Activated T-helper 1 cell treated with anti-CD3 and anti-CD28 coated beads, Interleukin-12 subunit alpha, Interleukin-12 subunit beta, Interleukin-2, Interleukin-4 antibody, amounts not matched to agents 30 ng/mL and 10 ng/mL and 1 ng/mL, durations not matched to agents 14 hours and 24 hours and 36 hours (primary cell): ENCODE measurements around the gene TMEM144. TPM values are rescaled to one million over a fixed set of nuclear protein-coding genes. Genes with fewer than 3 reads are reported as not detected.
A peak's percentile ranks its signal among the peaks of the same experiment; 100 is the strongest.

Source experiments
- DNase-seq: peaks from one replicate; pipeline ENCODE4 v3.0.0; 2021; ENCODE audit warnings: low spot score
- H3K27ac Mint-ChIP-seq: one replicate; pipeline ENCODE4 v1.8.0; 2021; ENCODE audit warnings: mild to moderate bottlenecking, mixed read lengths
- H3K27me3 Mint-ChIP-seq: one replicate; pipeline ENCODE4 v1.8.0; 2022; ENCODE audit warnings: mild to moderate bottlenecking, moderate library complexity, mixed read lengths; ENCODE audit not compliant: insufficient read depth
- H3K36me3 Mint-ChIP-seq: one replicate; pipeline ENCODE4 v1.8.0; 2021; ENCODE audit warnings: low read depth, mixed read lengths
- H3K4me1 Mint-ChIP-seq: one replicate; pipeline ENCODE4 v1.8.0; 2021; ENCODE audit warnings: low read depth, mixed read lengths
- H3K4me3 Mint-ChIP-seq: one replicate; pipeline ENCODE4 v1.8.0; 2021; ENCODE audit warnings: mild to moderate bottlenecking, moderate library complexity, mixed read lengths
- H3K9me3 Mint-ChIP-seq: one replicate; pipeline ENCODE4 v1.8.0; 2021; ENCODE audit warnings: mixed read lengths
- intact Hi-C: fragments of 100-400 bp; cut with micrococcal nuclease; formaldehyde crosslinking; loops from one replicate; pipeline ENCODE4 v1.15.1; 2024
- total RNA-seq: library from RNA; stranded (reverse); gene quantifications from 2 replicates; pipeline ENCODE4 v1.2.3, GENCODE V29; 2022

Gene TMEM144
- total RNA-seq = not detected in 2 replicates

GRCh38 chr4:158209825-158210807, at the start of gene TMEM144:
Gene TMEM144 (plus strand): TSS chr4:158210486. CDS start chr4:158212668, 2,182 bp downstream.
- H3K4me3 Mint-ChIP-seq = peak within 1 kb of the TSS; percentile 81
- H3K9me3 Mint-ChIP-seq = no peaks in the 10 kb centered on the region
- H3K4me1 Mint-ChIP-seq = peaks cover 15% of the 10 kb centered on the region
- H3K36me3 Mint-ChIP-seq = no peaks in the 10 kb centered on the region
- peak; percentile 8 for DNase-seq
- intact Hi-C loops = no loop called here
- H3K27me3 Mint-ChIP-seq = peaks cover 29% of the 10 kb centered on the region
- no peak within 1 kb of the TSS for H3K27ac Mint-ChIP-seq

- Mint-ChIP-seq H3K4me1 (no peaks in the 10 kb centered on the region), H3K27ac (no peak overlapping the region), H3K27me3 (peaks cover 4% of the 10 kb centered on the region), H3K4me3 (no peak overlapping the region), H3K9me3 (no peaks in the 10 kb centered on the region), H3K36me3 (no peaks in the 10 kb centered on the region)
- intact Hi-C loops = no loop called here
- no peak for DNase-seq
Measured at GRCh38 chr4:158161551-158162354, 48.5 kb upstream of the TMEM144 start.

GRCh38 chr4:158162631-158163030, 47.7 kb upstream of the TMEM144 start:
- Mint-ChIP-seq H3K36me3 (no peaks in the 10 kb centered on the region), H3K27me3 (peaks cover 4% of the 10 kb centered on the region), H3K27ac (no peak overlapping the region), H3K4me1 (no peaks in the 10 kb centered on the region), H3K9me3 (no peaks in the 10 kb centered on the region), H3K4me3 (no peak overlapping the region)
- no peak for DNase-seq
- intact Hi-C loops = no loop called here

- intact Hi-C loops = no loop called here
- Mint-ChIP-seq H3K36me3 (no peaks in the 10 kb centered on the region), H3K4me1 (no peaks in the 10 kb centered on the region), H3K9me3 (no peaks in the 10 kb centered on the region), H3K4me3 (no peak overlapping the region), H3K27ac (no peak overlapping the region), H3K27me3 (peaks cover 6% of the 10 kb centered on the region)
- no peak for DNase-seq
Measured at GRCh38 chr4:158163941-158164767, 46.1 kb upstream of the TMEM144 start.

GRCh38 chr4:158164768-158165213, 45.5 kb upstream of the TMEM144 start:
- Mint-ChIP-seq H3K27ac (no peak overlapping the region), H3K9me3 (no peaks in the 10 kb centered on the region), H3K36me3 (no peaks in the 10 kb centered on the region), H3K4me1 (no peaks in the 10 kb centered on the region), H3K27me3 (peaks cover 6% of the 10 kb centered on the region), H3K4me3 (no peak overlapping the region)
- no peak for DNase-seq
- intact Hi-C loops = no loop called here

GRCh38 chr4:158166701-158167100, 43.6 kb upstream of the TMEM144 start:
- no peak overlapping the region for H3K27ac Mint-ChIP-seq
- intact Hi-C loops = no loop called here

GRCh38 chr4:158168606-158169005, 41.7 kb upstream of the TMEM144 start:
- no peak for DNase-seq
- Mint-ChIP-seq H3K4me1 (no peaks in the 10 kb centered on the region), H3K27me3 (peaks cover 32% of the 10 kb centered on the region), H3K4me3 (no peak overlapping the region), H3K9me3 (no peaks in the 10 kb centered on the region), H3K36me3 (no peaks in the 10 kb centered on the region), H3K27ac (no peak overlapping the region)
- intact Hi-C loops = no loop called here

More at GRCh38 chr4:158166701-158167100, 43.6 kb upstream of the TMEM144 start:
- no peak for DNase-seq
- no peak overlapping the region for H3K4me3 Mint-ChIP-seq
- H3K36me3 Mint-ChIP-seq = no peaks in the 10 kb centered on the region
- H3K27me3 Mint-ChIP-seq = peaks cover 19% of the 10 kb centered on the region
- H3K9me3 Mint-ChIP-seq = no peaks in the 10 kb centered on the region
- no peaks in the 10 kb centered on the region for H3K4me1 Mint-ChIP-seq

GRCh38 chr4:158169506-158169905, 40.8 kb upstream of the TMEM144 start:
- DNase-seq = no peak
- Mint-ChIP-seq H3K27me3 (peaks cover 36% of the 10 kb centered on the region), H3K4me1 (no peaks in the 10 kb centered on the region), H3K4me3 (no peak overlapping the region), H3K27ac (no peak overlapping the region), H3K36me3 (no peaks in the 10 kb centered on the region), H3K9me3 (no peaks in the 10 kb centered on the region)
- intact Hi-C loops = no loop called here

GRCh38 chr4:158169931-158170690, 40.2 kb upstream of the TMEM144 start:
- Mint-ChIP-seq H3K27me3 (peaks cover 37% of the 10 kb centered on the region), H3K4me3 (no peak overlapping the region), H3K36me3 (no peaks in the 10 kb centered on the region), H3K9me3 (no peaks in the 10 kb centered on the region), H3K27ac (no peak overlapping the region), H3K4me1 (no peaks in the 10 kb centered on the region)
- intact Hi-C loops = no loop called here
- DNase-seq = no peak

GRCh38 chr4:158170691-158171561, 39.4 kb upstream of the TMEM144 start:
- no peaks in the 10 kb centered on the region for H3K9me3 Mint-ChIP-seq

More at GRCh38 chr4:158170691-158171561, 39.4 kb upstream of the TMEM144 start:
- Mint-ChIP-seq H3K27me3 (peaks cover 37% of the 10 kb centered on the region), H3K4me1 (no peaks in the 10 kb centered on the region), H3K27ac (no peak overlapping the region), H3K36me3 (no peaks in the 10 kb centered on the region), H3K4me3 (no peak overlapping the region)
- DNase-seq = peak; percentile 1
- intact Hi-C loops = no loop called here
